ENCODE data around the gene PNPLA3. TPM values are rescaled to one million over a fixed set of nuclear protein-coding genes. Genes with fewer than 3 reads are reported as not detected.
"Not testable (repeated sequence)": the region's sequence is repeated elsewhere in the genome, so short reads cannot be mapped to it uniquely, and the experiment has no call there.

PNPLA3 gene
- total RNA-seq, 1 donor from 2014 or later: 6.1 TPM

DNA sequence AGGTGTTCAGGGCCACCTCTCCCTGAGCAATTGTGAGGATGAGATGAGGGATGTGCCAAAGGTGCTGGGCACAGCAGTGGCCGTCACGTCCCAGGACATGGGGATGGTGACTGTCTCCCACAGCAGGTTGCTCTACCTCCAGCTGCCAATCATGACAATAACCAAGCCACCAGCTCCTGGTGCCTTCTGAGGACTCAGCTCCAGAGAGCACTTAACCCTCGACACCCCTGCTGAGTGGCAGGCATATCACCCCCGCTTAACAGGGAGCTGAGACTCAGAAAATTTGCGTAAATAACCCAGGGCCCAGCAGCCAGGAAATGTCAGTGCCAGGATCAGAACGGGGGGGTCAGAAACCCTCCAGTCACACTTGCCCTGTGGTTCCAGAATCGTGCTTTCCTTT, 23.4 kb upstream of the PNPLA3 start:
- no peaks in the 10 kb centered on the region for H3K36me3 Mint-ChIP-seq
- H3K4me1 Mint-ChIP-seq: no peaks in the 10 kb centered on the region
- DNase-seq (ENCODE audit: low spot score in 2 of 2, unreplicated experiment in 2 of 2): no peak
- no peaks in the 10 kb centered on the region for H3K9me3 Mint-ChIP-seq
- TF ChIP-seq, protein P1, sequence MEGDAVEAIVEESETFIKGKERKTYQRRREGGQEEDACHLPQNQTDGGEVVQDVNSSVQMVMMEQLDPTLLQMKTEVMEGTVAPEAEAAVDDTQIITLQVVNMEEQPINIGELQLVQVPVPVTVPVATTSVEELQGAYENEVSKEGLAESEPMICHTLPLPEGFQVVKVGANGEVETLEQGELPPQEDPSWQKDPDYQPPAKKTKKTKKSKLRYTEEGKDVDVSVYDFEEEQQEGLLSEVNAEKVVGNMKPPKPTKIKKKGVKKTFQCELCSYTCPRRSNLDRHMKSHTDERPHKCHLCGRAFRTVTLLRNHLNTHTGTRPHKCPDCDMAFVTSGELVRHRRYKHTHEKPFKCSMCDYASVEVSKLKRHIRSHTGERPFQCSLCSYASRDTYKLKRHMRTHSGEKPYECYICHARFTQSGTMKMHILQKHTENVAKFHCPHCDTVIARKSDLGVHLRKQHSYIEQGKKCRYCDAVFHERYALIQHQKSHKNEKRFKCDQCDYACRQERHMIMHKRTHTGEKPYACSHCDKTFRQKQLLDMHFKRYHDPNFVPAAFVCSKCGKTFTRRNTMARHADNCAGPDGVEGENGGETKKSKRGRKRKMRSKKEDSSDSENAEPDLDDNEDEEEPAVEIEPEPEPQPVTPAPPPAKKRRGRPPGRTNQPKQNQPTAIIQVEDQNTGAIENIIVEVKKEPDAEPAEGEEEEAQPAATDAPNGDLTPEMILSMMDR (IDR thresholded peaks at IDR 0.05; ENCODE audit: unreplicated experiment): no peak
- H3K27me3 Mint-ChIP-seq (ENCODE audit: low read depth): peaks cover 42% of the 10 kb centered on the region
- no peak overlapping the region for H3K27ac Mint-ChIP-seq
- H3K4me3 Mint-ChIP-seq: no peak overlapping the region

DNA sequence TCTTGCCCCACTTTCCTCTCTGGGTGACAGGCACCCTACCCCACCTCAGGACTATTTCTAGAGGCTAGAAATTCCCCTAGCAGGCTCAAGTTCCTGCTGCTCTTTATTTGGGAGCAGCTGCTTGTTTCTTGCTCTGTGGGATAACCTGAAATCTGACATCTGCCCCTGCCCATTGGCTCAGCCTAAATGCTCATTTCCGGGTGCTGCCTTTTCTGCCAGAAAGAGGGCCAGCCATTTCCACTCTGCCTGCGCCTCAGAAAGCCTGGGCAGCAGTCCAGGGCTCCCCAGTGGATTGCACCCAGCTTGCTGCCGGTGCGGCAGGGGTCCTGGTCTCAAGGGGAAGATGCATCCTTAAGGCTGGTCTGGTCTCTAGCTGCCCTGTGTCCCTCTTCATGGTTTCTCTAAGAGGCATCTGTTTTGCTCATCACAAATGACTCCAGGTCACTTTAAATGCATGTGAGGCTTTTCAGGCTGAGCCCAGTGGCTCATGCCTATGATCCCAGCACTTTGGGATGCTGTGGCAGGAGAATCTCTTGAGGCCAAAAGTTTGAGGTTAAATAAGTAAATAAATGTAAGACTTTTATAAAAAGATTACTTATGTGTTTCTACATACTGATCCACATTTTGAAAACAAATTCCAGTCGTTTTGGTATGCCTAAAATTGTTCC, 21.5 kb upstream of the PNPLA3 start:
- H3K36me3 Mint-ChIP-seq: no peaks in the 10 kb centered on the region
- TF ChIP-seq, protein P1 (IDR thresholded peaks at IDR 0.05; ENCODE audit: unreplicated experiment): no peak
- no peaks in the 10 kb centered on the region for H3K4me1 Mint-ChIP-seq
- no peak for DNase-seq (ENCODE audit: low spot score in 2 of 2, unreplicated experiment in 2 of 2)
- no peaks in the 10 kb centered on the region for H3K9me3 Mint-ChIP-seq
- peaks cover 35% of the 10 kb centered on the region for H3K27me3 Mint-ChIP-seq (ENCODE audit: low read depth)
- H3K27ac Mint-ChIP-seq: no peak overlapping the region
- H3K4me3 Mint-ChIP-seq: no peak overlapping the region

DNA sequence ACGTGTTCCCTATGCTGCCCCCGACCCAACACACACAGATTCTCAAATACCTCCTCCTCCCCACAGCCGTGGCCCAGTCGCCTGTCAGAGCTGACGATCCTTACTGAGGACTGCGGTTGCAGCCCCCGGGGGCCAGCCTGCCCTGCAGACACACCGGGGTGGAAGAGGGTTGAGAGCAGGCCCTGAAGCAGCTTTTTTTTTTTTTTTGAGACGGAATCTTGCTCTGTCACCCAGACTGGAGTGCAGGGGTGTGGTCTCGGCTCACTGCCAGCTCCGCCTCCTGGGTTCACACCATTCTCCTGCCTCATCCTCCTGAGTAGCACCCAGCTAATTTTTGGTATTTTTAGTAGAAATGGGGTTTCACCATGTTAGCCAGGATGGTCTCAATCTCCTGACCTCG, 20.6 kb upstream of the PNPLA3 start:
- H3K4me3 Mint-ChIP-seq; DNase-seq (ENCODE audit: low spot score in 2 of 2, unreplicated experiment in 2 of 2); H3K9me3 Mint-ChIP-seq; H3K36me3 Mint-ChIP-seq; H3K27ac Mint-ChIP-seq; H3K4me1 Mint-ChIP-seq: not testable (repeated sequence)
- peaks cover 36% of the 10 kb centered on the region for H3K27me3 Mint-ChIP-seq (ENCODE audit: low read depth)

DNA sequence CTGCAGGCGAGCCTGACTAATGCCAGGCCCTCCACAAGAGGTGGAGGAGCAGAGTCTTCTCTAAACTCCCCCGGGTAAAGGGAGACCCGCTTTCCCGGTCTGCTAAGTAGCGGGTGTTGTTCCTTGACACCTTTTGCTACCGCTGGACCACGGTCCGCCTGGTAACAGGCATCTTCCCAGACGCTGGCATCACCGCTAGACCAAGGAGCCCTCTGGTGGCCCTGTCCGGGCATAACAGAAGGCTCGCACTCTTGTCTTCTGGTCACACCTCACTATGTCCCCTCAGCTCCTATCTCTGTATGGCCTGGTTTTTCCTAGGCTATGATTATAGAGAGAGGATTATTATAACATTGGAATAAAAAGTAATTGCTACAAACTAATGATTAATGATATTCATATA, 19.2 kb upstream of the PNPLA3 start:
- H3K27me3 Mint-ChIP-seq (ENCODE audit: low read depth): peaks cover 43% of the 10 kb centered on the region
- not testable (repeated sequence) for H3K4me3 Mint-ChIP-seq; H3K27ac Mint-ChIP-seq; DNase-seq (ENCODE audit: low spot score in 2 of 2, unreplicated experiment in 2 of 2); H3K36me3 Mint-ChIP-seq; H3K9me3 Mint-ChIP-seq; H3K4me1 Mint-ChIP-seq

DNA sequence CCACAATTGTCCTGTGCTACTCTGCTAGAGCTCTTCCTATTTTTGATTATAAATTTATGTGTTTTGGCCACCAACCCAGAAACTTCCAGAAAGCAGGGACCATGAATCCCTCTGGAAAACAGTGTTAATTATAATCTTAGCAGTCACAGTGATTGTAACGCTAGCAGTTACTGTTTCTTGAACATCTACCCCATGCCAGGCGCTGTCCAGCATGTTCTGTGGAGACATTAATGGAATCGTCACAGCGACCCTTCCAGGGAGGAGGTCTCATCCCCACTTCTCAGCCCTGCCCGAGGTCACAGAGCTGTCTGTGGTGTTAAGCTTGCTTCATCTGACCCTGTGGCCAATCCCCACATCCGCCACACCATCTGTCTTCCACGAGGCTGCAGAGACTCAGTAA, 17.9 kb upstream of the PNPLA3 start:
- no peak for DNase-seq (ENCODE audit: low spot score in 2 of 2, unreplicated experiment in 2 of 2)
- TF ChIP-seq, protein P1 (IDR thresholded peaks at IDR 0.05; ENCODE audit: unreplicated experiment): no peak
- Mint-ChIP-seq H3K9me3 (no peaks in the 10 kb centered on the region), H3K4me1 (no peaks in the 10 kb centered on the region), H3K27ac (no peak overlapping the region), H3K27me3 (ENCODE audit: low read depth) (peaks cover 45% of the 10 kb centered on the region), H3K36me3 (no peaks in the 10 kb centered on the region), H3K4me3 (no peak overlapping the region)

DNA sequence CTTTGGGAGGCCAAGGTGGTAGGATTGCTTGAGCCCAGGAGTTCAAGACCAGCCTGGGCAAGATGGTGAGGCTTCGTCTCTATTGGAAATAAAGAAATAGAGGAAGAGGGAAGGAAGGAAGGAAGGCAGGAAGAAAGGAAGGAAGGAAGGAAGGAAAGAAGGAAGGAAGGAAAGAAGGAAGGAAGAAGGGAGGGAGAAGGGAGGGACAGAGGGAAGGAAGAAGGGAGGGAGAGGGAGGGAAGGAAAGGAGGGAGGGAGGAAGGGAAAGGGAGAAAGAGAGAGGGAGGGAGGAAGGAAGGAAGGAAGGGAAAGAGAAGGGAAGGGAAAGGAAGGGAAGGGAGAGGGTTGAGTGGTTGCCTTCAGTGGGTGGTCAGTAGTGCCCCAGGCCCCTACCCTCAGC, 13.9 kb upstream of the PNPLA3 start:
- Mint-ChIP-seq H3K4me1 (no peaks in the 10 kb centered on the region), H3K27ac (no peak overlapping the region), H3K9me3 (peaks cover 3% of the 10 kb centered on the region), H3K4me3 (no peak overlapping the region), H3K27me3 (ENCODE audit: low read depth) (peaks cover 66% of the 10 kb centered on the region), H3K36me3 (no peaks in the 10 kb centered on the region)
- DNase-seq (ENCODE audit: low spot score in 2 of 2, unreplicated experiment in 2 of 2): no peak
- TF ChIP-seq, protein P1 (IDR thresholded peaks at IDR 0.05; ENCODE audit: unreplicated experiment): no peak
